GM12875 (cell line): Measurements from ENCODE around the gene ARMC6.

Source experiments
- H3K4me3 ChIP-seq: one replicate; pipeline ENCODE4 v1.5.1; 2011; ENCODE audit warnings: low read depth, low read length, control low read depth
- CTCF ChIP-seq: IDR thresholded peaks from 2 replicates; pipeline ENCODE4 v1.5.1; 2011; ENCODE audit warnings: low read depth, mild to moderate bottlenecking, control low read depth, inconsistent platforms, low read length, moderate library complexity, borderline replicate concordance; ENCODE audit not compliant: insufficient read depth

Gene ARMC6

GRCh38 chr19:19087676-19088075, 54.3 kb downstream of the ARMC6 start:
- no peak for TF ChIP-seq CTCF
- H3K4me3 ChIP-seq: no peak overlapping the region

GRCh38 chr19:19094513-19094912, 61.1 kb downstream of the ARMC6 start:
- no peak for TF ChIP-seq CTCF
- H3K4me3 ChIP-seq: no peak overlapping the region

- TF ChIP-seq CTCF: no peak
- H3K4me3 ChIP-seq: no peak overlapping the region
Observed at GRCh38 chr19:19095691-19096090, 62.3 kb downstream of the ARMC6 start.

- TF ChIP-seq CTCF: no peak
- H3K4me3 ChIP-seq: no peak overlapping the region
Observed at GRCh38 chr19:19096641-19097627, 63.5 kb downstream of the ARMC6 start.

GRCh38 chr19:19098084-19098702, 64.8 kb downstream of the ARMC6 start:
- H3K4me3 ChIP-seq: no peak overlapping the region
- no peak for TF ChIP-seq CTCF

- TF ChIP-seq CTCF: no peak
- H3K4me3 ChIP-seq: no peak overlapping the region
Observed at GRCh38 chr19:19098703-19099632, 65.6 kb downstream of the ARMC6 start.
